ENCODE data around the gene C20orf144. TPM values are rescaled to one million over a fixed set of nuclear protein-coding genes. Genes with fewer than 3 reads are reported as not detected.

C20orf144 gene
- total RNA-seq, 1 donor from 2014 or later: 0.82 TPM

- no peak overlapping the region for H3K4me3 Mint-ChIP-seq
- H3K27me3 Mint-ChIP-seq: no peaks in the 10 kb centered on the region
- peaks cover 36% of the 10 kb centered on the region for H3K36me3 Mint-ChIP-seq
- no peaks in the 10 kb centered on the region for H3K9me3 Mint-ChIP-seq
- H3K4me1 Mint-ChIP-seq (ENCODE audit: unreplicated experiment): no peaks in the 10 kb centered on the region
- H3K27ac Mint-ChIP-seq: no peak overlapping the region
- no peak for TF ChIP-seq CTCF (conservative IDR thresholded peaks at IDR 0.05)
- DNase-seq (ENCODE audit: extremely low spot score, unreplicated experiment): no peak
Measured at GRCh38 chr20:33636776-33637175, 25.4 kb upstream of the C20orf144 start.

- peaks cover 7% of the 10 kb centered on the region for H3K4me1 Mint-ChIP-seq (ENCODE audit: unreplicated experiment)
- no peak for DNase-seq (ENCODE audit: extremely low spot score, unreplicated experiment)
- H3K4me3 Mint-ChIP-seq: no peak overlapping the region
- H3K36me3 Mint-ChIP-seq: peaks cover 42% of the 10 kb centered on the region
- H3K27me3 Mint-ChIP-seq: no peaks in the 10 kb centered on the region
- no peak for TF ChIP-seq CTCF (conservative IDR thresholded peaks at IDR 0.05)
- H3K9me3 Mint-ChIP-seq: no peaks in the 10 kb centered on the region
- no peak overlapping the region for H3K27ac Mint-ChIP-seq
Measured at GRCh38 chr20:33640287-33640686, 21.8 kb upstream of the C20orf144 start.

GRCh38 chr20:33644313-33645071 is 17.6 kb upstream of the C20orf144 start:
- H3K9me3 Mint-ChIP-seq: no peaks in the 10 kb centered on the region
- peaks cover 30% of the 10 kb centered on the region for H3K4me1 Mint-ChIP-seq (ENCODE audit: unreplicated experiment)
- TF ChIP-seq CTCF (conservative IDR thresholded peaks at IDR 0.05): no peak
- no peak overlapping the region for H3K4me3 Mint-ChIP-seq
- no peak overlapping the region for H3K27ac Mint-ChIP-seq
- H3K27me3 Mint-ChIP-seq: no peaks in the 10 kb centered on the region
- DNase-seq (ENCODE audit: extremely low spot score, unreplicated experiment): no peak
- H3K36me3 Mint-ChIP-seq: peaks cover 35% of the 10 kb centered on the region

GRCh38 chr20:33645072-33645358 is 17.1 kb upstream of the C20orf144 start:
- H3K9me3 Mint-ChIP-seq: no peaks in the 10 kb centered on the region
- no peak for DNase-seq (ENCODE audit: extremely low spot score, unreplicated experiment)
- H3K36me3 Mint-ChIP-seq: peaks cover 34% of the 10 kb centered on the region
- H3K4me3 Mint-ChIP-seq: no peak overlapping the region
- peak overlapping the region; percentile 9 for H3K27ac Mint-ChIP-seq
- H3K4me1 Mint-ChIP-seq (ENCODE audit: unreplicated experiment): peaks cover 35% of the 10 kb centered on the region
- no peaks in the 10 kb centered on the region for H3K27me3 Mint-ChIP-seq
- no peak for TF ChIP-seq CTCF (conservative IDR thresholded peaks at IDR 0.05)

GRCh38 chr20:33645396-33645795 is 16.7 kb upstream of the C20orf144 start:
- Mint-ChIP-seq H3K4me3 (no peak overlapping the region), H3K36me3 (peaks cover 32% of the 10 kb centered on the region), H3K27me3 (no peaks in the 10 kb centered on the region), H3K4me1 (ENCODE audit: unreplicated experiment) (peaks cover 38% of the 10 kb centered on the region), H3K27ac (peak overlapping the region; percentile 9), H3K9me3 (no peaks in the 10 kb centered on the region)
- DNase-seq (ENCODE audit: extremely low spot score, unreplicated experiment): no peak
- no peak for TF ChIP-seq CTCF (conservative IDR thresholded peaks at IDR 0.05)

Data from type B pancreatic cell (in vitro differentiated cells).